CD4-positive, alpha-beta T cell (primary cell): ENCODE data around the gene ETS2. TPM values are rescaled to one million over a fixed set of nuclear protein-coding genes. Genes with fewer than 3 reads are reported as not detected.

Experiments used
- ATAC-seq: fragments of 200-7000 bp; cut with Tn5 transposase; one replicate; pipeline ENCODE4 v1.10.0; 2022; ENCODE audit warnings: mild to moderate bottlenecking; ENCODE audit not compliant: poor library complexity
- CTCF ChIA-PET: fragments of 350-600 bp; sonication (Branson Sonifier 250); formaldehyde crosslinking; loops from one replicate; lab custom pipeline; 2021; ENCODE audit warnings: antibody characterized with exemption, inconsistent platforms; lab: Charles Lee
- POLR2A ChIA-PET: fragments of 350-600 bp; sonication (Branson Sonifier 250); formaldehyde crosslinking; loops from one replicate; lab custom pipeline; 2021; ENCODE audit warnings: antibody characterized with exemption, inconsistent platforms; lab: Charles Lee
- DNase-seq, 14 experiments: peaks; one replicate each; pipeline ENCODE4 v3.0.0-alpha.2; 2013 to 2020; ENCODE audit warnings: mixed read lengths in 2 of 14
- H3K27ac ChIP-seq, 2 donors: one replicate each; pipeline versions ENCODE4 v1.5.1 to v1.7.0; 2013; ENCODE audit warnings: low read length in 2 of 2, low read depth in 1 of 2, mild to moderate bottlenecking in 1 of 2
- H3K27me3 ChIP-seq, 2 experiments: 1 replicate in 1 of 2; 2 replicates in 1 of 2; pipeline versions ENCODE4 v1.6.1 to v1.7.0; 2013; ENCODE audit warnings: low read length in 2 of 2, control low read depth in 1 of 2, mild to moderate bottlenecking in 1 of 2, moderate library complexity in 1 of 2; ENCODE audit not compliant: insufficient read depth in 2 of 2, control insufficient read depth in 1 of 2
- H3K36me3 ChIP-seq: one replicate; pipeline ENCODE4 v1.6.1; 2013; ENCODE audit warnings: low read length, control low read depth; ENCODE audit not compliant: insufficient read depth
- H3K4me1 ChIP-seq: one replicate; pipeline ENCODE4 v1.6.1; 2013; ENCODE audit warnings: low read length, control low read depth; ENCODE audit not compliant: insufficient read depth
- H3K4me3 ChIP-seq: one replicate; pipeline ENCODE4 v1.5.1; 2013; ENCODE audit warnings: mild to moderate bottlenecking, low read length, moderate library complexity
- H3K9me3 ChIP-seq, 2 experiments: 1 replicate in 1 of 2; 2 replicates in 1 of 2; pipeline versions ENCODE4 v1.6.1 to v1.7.0; 2013; ENCODE audit warnings: low read length in 2 of 2, mild to moderate bottlenecking in 2 of 2, control low read depth in 1 of 2, moderate library complexity in 1 of 2; ENCODE audit not compliant: control insufficient read depth in 1 of 2, insufficient read depth in 1 of 2
- H3K27ac Mint-ChIP-seq: one replicate; pipeline ENCODE4 v1.8.0; 2020; ENCODE audit warnings: mixed read lengths
- H3K27me3 Mint-ChIP-seq: one replicate; pipeline ENCODE4 v1.8.0; 2021; ENCODE audit warnings: mixed read lengths
- H3K36me3 Mint-ChIP-seq: one replicate; pipeline ENCODE4 v1.8.0; 2021; ENCODE audit warnings: low read depth, mixed read lengths
- H3K4me1 Mint-ChIP-seq: one replicate; pipeline ENCODE4 v1.8.0; 2021; ENCODE audit warnings: low read depth, mixed read lengths
- H3K4me3 Mint-ChIP-seq: one replicate; pipeline ENCODE4 v1.8.0; 2020; ENCODE audit warnings: mild to moderate bottlenecking, mixed read lengths
- H3K9me3 Mint-ChIP-seq: one replicate; pipeline ENCODE4 v1.8.0; 2020; ENCODE audit warnings: mixed read lengths
- CTCF ChIP-seq: fragments of 200-600 bp; IDR thresholded peaks from one replicate; pipeline ENCODE4 v1.8.0; 2022; ENCODE audit warnings: antibody characterized with exemption, mild to moderate bottlenecking
- intact Hi-C, 2 experiments: fragments of 100-400 bp; cut with DNase I in 1 of 2; cut with micrococcal nuclease in 1 of 2; formaldehyde crosslinking; loops; one replicate each; pipeline versions ENCODE4 v1.15.1 to v1.9.0; 2023 to 2025; cut with DNase I, micrococcal nuclease
- total RNA-seq, 174 experiments: library from RNA in 2 of 174; stranded (reverse) in 2 of 174; gene quantifications; one replicate each; pipeline ENCODE4 v1.2.3 and lab custom pipeline; 2021 to 2026

The ETS2 gene
- total RNA-seq, 2 experiments from 2014 or later = 11.4 to 13.9 TPM

- peaks cover 0 to 2% of the 10 kb centered on the region in 2 experiments for H3K27me3 ChIP-seq
- TF ChIP-seq CTCF = no peak
- H3K4me3 Mint-ChIP-seq = no peak overlapping the region
Observed at GRCh38 chr21:38770660-38771059, 35.1 kb upstream of the ETS2 start.

GRCh38 chr21:38771536-38771935 is 34.2 kb upstream of the ETS2 start:
- Mint-ChIP-seq H3K9me3 (no peaks in the 10 kb centered on the region), H3K4me1 (peaks cover 26% of the 10 kb centered on the region), H3K27ac (no peak overlapping the region), H3K4me3 (no peak overlapping the region), H3K36me3 (no peaks in the 10 kb centered on the region), H3K27me3 (no peaks in the 10 kb centered on the region)
- TF ChIP-seq CTCF = no peak
- intact Hi-C loops = no loop called here
- Histone ChIP-seq H3K27ac (no peak overlapping the region), H3K4me3 (no peak overlapping the region), H3K4me1 (peaks cover 17% of the 10 kb centered on the region), H3K9me3 (no peaks in the 10 kb centered on the region), H3K36me3 (no peaks in the 10 kb centered on the region), H3K27me3 (peaks cover 0 to 2% of the 10 kb centered on the region in 2 experiments)
- no peak for ATAC-seq
- ChIA-PET POLR2A (no interaction called here), CTCF (no interaction called here)
- DNase-seq = no peak

More at GRCh38 chr21:38770660-38771059, 35.1 kb upstream of the ETS2 start:
- peaks cover 26% of the 10 kb centered on the region for H3K4me1 Mint-ChIP-seq
- no peaks in the 10 kb centered on the region for H3K27me3 Mint-ChIP-seq
- intact Hi-C loops = no loop called here
- H3K9me3 Mint-ChIP-seq = no peaks in the 10 kb centered on the region
- H3K4me3 ChIP-seq = no peak overlapping the region
- H3K36me3 Mint-ChIP-seq = no peaks in the 10 kb centered on the region
- no peak overlapping the region for H3K27ac Mint-ChIP-seq
- peaks cover 24% of the 10 kb centered on the region for H3K4me1 ChIP-seq
- no peaks in the 10 kb centered on the region for H3K9me3 ChIP-seq
- no peak overlapping the region for H3K27ac ChIP-seq
- no peaks in the 10 kb centered on the region for H3K36me3 ChIP-seq
- POLR2A ChIA-PET = interaction anchor here (0.7 to 1.5 kb wide), 2 partner anchors 413 to 1764 kb away, joined by 3 read pairs; partner anchors contain the start of genes PSMG1 and RIPPLY3
- DNase-seq (no peak), ATAC-seq (no peak)
- CTCF ChIA-PET = no interaction called here

- Histone ChIP-seq H3K27ac (no peak overlapping the region), H3K9me3 (no peaks in the 10 kb centered on the region), H3K4me3 (no peak overlapping the region), H3K4me1 (peaks cover 16% of the 10 kb centered on the region), H3K36me3 (no peaks in the 10 kb centered on the region), H3K27me3 (peaks cover 0 to 2% of the 10 kb centered on the region in 2 experiments)
- CTCF ChIA-PET = interaction anchor here (0.6 kb wide), 1 partner anchor 241 kb away, joined by 3 read pairs; no protein-coding TSS in a partner anchor
- peaks cover 18% of the 10 kb centered on the region for H3K4me1 Mint-ChIP-seq
- POLR2A ChIA-PET = no interaction called here
- intact Hi-C loops = no loop called here
- H3K9me3 Mint-ChIP-seq = no peaks in the 10 kb centered on the region
- H3K27ac Mint-ChIP-seq = no peak overlapping the region
- no peak for TF ChIP-seq CTCF
- H3K27me3 Mint-ChIP-seq = no peaks in the 10 kb centered on the region
- H3K4me3 Mint-ChIP-seq = no peak overlapping the region
- ATAC-seq = no peak
- DNase-seq = no peak
- no peaks in the 10 kb centered on the region for H3K36me3 Mint-ChIP-seq
Observed at GRCh38 chr21:38772646-38773045, 33.1 kb upstream of the ETS2 start.
